K562 (cell line): ENCODE results near the gene CYP17A1.

Source experiments
- ATF4 ChIP-seq: fragments of 450-650 bp; formaldehyde crosslinking; IDR thresholded peaks from 2 replicates; pipeline ENCODE4 v1.4.0; 2022; ENCODE audit warnings: mild to moderate bottlenecking, moderate library complexity
- ELK1 ChIP-seq: sonication (generic); formaldehyde crosslinking; IDR thresholded peaks from 2 replicates; pipeline ENCODE4 v1.8.1; 2022; ENCODE audit warnings: missing genetic modification reagents
- EZH2 ChIP-seq: IDR thresholded peaks from 2 replicates; pipeline ENCODE4 v1.6.1; 2012; ENCODE audit warnings: low read depth, mild to moderate bottlenecking, inconsistent platforms, low read length, borderline replicate concordance
- FIP1L1 ChIP-seq: fragments of 200-400 bp; formaldehyde crosslinking; IDR thresholded peaks from 2 replicates; pipeline ENCODE4 v1.6.1; 2018; ENCODE audit warnings: mild to moderate bottlenecking, low read depth, low read length; ENCODE audit not compliant: poor library complexity, severe bottlenecking
- MTA3 ChIP-seq: fragments of 450-650 bp; formaldehyde crosslinking; IDR thresholded peaks from 2 replicates; pipeline ENCODE4 v1.6.1; 2017; ENCODE audit warnings: mild to moderate bottlenecking, borderline replicate concordance
- POLR2A ChIP-seq: fragments of 450-650 bp; conservative IDR thresholded peaks from 2 replicates; pipeline ENCODE4 v1.6.1; 2016
- SIRT6 ChIP-seq: IDR thresholded peaks from one replicate; pipeline ENCODE4 v1.6.1; 2012; ENCODE audit warnings: low read depth, mild to moderate bottlenecking, control low read depth, inconsistent platforms, low read length, moderate library complexity
- ZFP91 ChIP-seq: sonication (generic); formaldehyde crosslinking; IDR thresholded peaks from 2 replicates; pipeline ENCODE4 v1.8.0; 2022; ENCODE audit warnings: mild to moderate bottlenecking, missing genetic modification reagents

- no peak for TF ChIP-seq EZH2
- TF ChIP-seq SIRT6, result no peak
- no peak for TF ChIP-seq MTA3
- TF ChIP-seq ATF4 (CRISPR knock-in tag), result no peak
- no peak for TF ChIP-seq ZFP91 (CRISPR knock-in tag)
- no peak for TF ChIP-seq FIP1L1
- TF ChIP-seq ELK1, result no peak
- TF ChIP-seq POLR2A, result no peak
These were observed 3.1 kb downstream of the CYP17A1 start for GRCh38 chr10:102834143-102834542.
